BJ (cell line): Measurements from ENCODE around the gene TKTL1. TPM values are rescaled to one million over a fixed set of nuclear protein-coding genes. Genes with fewer than 3 reads are reported as not detected.

Source experiments
- CTCF ChIA-PET: fragments of 350-600 bp; formaldehyde crosslinking; extraction: SDS; loops from one replicate; lab custom pipeline; 2021; ENCODE audit warnings: antibody characterized with exemption, inconsistent platforms; lab: Yijun Ruan, JAX
- POLR2A ChIA-PET: fragments of 300-600 bp; sonication (Branson Sonifier 250); formaldehyde crosslinking; extraction: SDS; loops from one replicate; lab custom pipeline; 2021; ENCODE audit warnings: antibody characterized with exemption; lab: Charles Lee
- DNase-seq: peaks from one replicate; pipeline ENCODE4 v3.0.0-alpha.2; 2011; ENCODE audit warnings: low read depth
- H3K27me3 ChIP-seq: 2 replicates; pipeline ENCODE4 v1.6.0; 2011; ENCODE audit warnings: low read length; ENCODE audit not compliant: control insufficient read depth, insufficient read depth
- H3K36me3 ChIP-seq: 2 replicates; pipeline ENCODE4 v1.5.1; 2011; ENCODE audit warnings: low read length; ENCODE audit not compliant: control insufficient read depth, insufficient read depth
- H3K4me3 ChIP-seq: 2 replicates; pipeline ENCODE4 v1.5.1; 2011; ENCODE audit warnings: low read depth, mild to moderate bottlenecking, control low read depth, low read length
- CTCF ChIP-seq: IDR thresholded peaks from 2 replicates; pipeline ENCODE4 v1.5.1; 2011; ENCODE audit warnings: low read depth, mild to moderate bottlenecking, control low read depth, inconsistent platforms, low read length, moderate library complexity; ENCODE audit not compliant: insufficient read depth
- polyA plus RNA-seq: library from polyadenylated mRNA; depleted of rRNA; stranded (reverse); fragments of >200 nt; gene quantifications from 2 replicates; pipeline ENCODE4 v1.2.3, GENCODE V29; 2011

The TKTL1 gene
- polyA plus RNA-seq, 1 experiment = not detected

- no peak for TF ChIP-seq CTCF
- no peaks in the 10 kb centered on the region for H3K27me3 ChIP-seq
- peak overlapping the region; percentile 89 for H3K4me3 ChIP-seq
- POLR2A ChIA-PET = interaction anchor here (0.6 to 0.9 kb wide), 2 partner anchors 56 to 158 kb away, joined by 3 to 7 read pairs; no protein-coding TSS in a partner anchor
- peak; percentile 74 for DNase-seq
- CTCF ChIA-PET = no interaction called here
- peaks cover 40% of the 10 kb centered on the region for H3K36me3 ChIP-seq
Observed at GRCh38 chrX:154368630-154369448, 73.2 kb downstream of the TKTL1 start.

GRCh38 chrX:154369449-154370299, 74.1 kb downstream of the TKTL1 start:
- TF ChIP-seq CTCF = no peak
- CTCF ChIA-PET = no interaction called here
- POLR2A ChIA-PET = interaction anchor here (0.6 to 0.9 kb wide), 3 partner anchors 56 to 413 kb away, joined by 3 to 7 read pairs (median 4); no protein-coding TSS in a partner anchor
- DNase-seq = peak; percentile 81
- no peaks in the 10 kb centered on the region for H3K27me3 ChIP-seq
- H3K4me3 ChIP-seq = peak overlapping the region; percentile 89
- peaks cover 32% of the 10 kb centered on the region for H3K36me3 ChIP-seq

- Histone ChIP-seq H3K27me3 (no peaks in the 10 kb centered on the region), H3K36me3 (peaks cover 25% of the 10 kb centered on the region), H3K4me3 (peak overlapping the region; percentile 89)
- no peak for DNase-seq
- CTCF ChIA-PET = no interaction called here
- POLR2A ChIA-PET = interaction anchor here (0.5 to 1.0 kb wide), 5 partner anchors 12 to 404 kb away, joined by 3 to 14 read pairs (median 4); partner anchors contain the start of gene RPL10
- TF ChIP-seq CTCF = no peak
Observed at GRCh38 chrX:154370300-154371016, 74.9 kb downstream of the TKTL1 start.

- ChIA-PET CTCF (no interaction called here), POLR2A (interaction anchor here (0.7 to 1.0 kb wide), 4 partner anchors 12 to 405 kb away, joined by 3 to 9 read pairs (median 4); partner anchors contain the start of gene RPL10)
- H3K27me3 ChIP-seq = no peaks in the 10 kb centered on the region
- H3K4me3 ChIP-seq = peak overlapping the region; percentile 89
- DNase-seq = peak; percentile 53
- H3K36me3 ChIP-seq = peaks cover 19% of the 10 kb centered on the region
- TF ChIP-seq CTCF = no peak
Observed at GRCh38 chrX:154371017-154371788, 75.6 kb downstream of the TKTL1 start.
